DMS 273 (cell line): ENCODE results near the gene GTF2IRD1.

Experiments used
- DNase-seq: peaks from one replicate; lab custom pipeline; 2025; ENCODE audit not compliant: unreplicated experiment; lab: John Stamatoyannopoulos, UW

Gene GTF2IRD1

DNA sequence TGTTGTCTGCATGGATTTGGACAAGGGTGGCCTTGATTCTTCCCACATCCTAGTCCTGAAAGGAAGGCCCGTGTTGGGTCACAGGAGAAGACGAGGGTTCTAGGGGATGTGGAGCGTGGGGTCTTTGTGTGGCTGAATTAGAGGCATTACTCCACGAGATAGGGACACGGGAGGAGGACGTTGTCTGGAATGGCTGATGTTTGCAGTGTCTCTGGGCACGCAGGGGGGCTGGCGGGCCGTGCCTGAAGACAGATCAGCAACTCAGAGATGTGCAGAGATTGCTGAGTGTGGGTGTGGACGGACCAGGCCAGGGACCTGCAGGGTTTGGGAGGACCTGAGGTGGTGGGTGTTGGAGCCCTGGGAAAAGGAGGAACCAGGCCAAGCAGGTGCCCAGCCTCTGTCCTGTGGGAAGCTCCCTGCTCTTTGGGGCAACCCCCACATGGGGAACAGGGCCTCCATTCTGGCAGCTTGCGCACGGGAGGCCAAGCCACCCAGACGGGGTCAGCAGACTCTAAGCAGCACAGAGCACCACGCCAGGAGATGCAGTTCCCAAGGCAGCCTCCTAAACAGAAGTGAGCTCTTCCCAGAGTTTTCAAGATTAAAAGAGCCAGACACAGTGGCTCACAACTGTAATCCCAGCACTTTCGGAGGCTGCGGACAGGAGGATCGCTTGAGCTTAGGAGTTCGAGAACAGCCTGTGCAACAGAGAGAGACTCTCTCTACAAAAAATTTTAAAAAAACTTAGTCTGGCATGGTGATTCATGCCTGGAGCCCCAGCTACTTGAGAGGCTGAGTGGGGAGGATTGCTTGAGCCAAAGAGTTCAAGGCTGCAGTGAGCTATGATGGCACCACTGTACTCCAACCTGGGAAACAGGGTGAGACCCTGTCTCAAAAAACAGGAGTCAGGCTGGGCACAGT, 132.8 kb downstream of the GTF2IRD1 start:
- DNase-seq = no peak

DNA sequence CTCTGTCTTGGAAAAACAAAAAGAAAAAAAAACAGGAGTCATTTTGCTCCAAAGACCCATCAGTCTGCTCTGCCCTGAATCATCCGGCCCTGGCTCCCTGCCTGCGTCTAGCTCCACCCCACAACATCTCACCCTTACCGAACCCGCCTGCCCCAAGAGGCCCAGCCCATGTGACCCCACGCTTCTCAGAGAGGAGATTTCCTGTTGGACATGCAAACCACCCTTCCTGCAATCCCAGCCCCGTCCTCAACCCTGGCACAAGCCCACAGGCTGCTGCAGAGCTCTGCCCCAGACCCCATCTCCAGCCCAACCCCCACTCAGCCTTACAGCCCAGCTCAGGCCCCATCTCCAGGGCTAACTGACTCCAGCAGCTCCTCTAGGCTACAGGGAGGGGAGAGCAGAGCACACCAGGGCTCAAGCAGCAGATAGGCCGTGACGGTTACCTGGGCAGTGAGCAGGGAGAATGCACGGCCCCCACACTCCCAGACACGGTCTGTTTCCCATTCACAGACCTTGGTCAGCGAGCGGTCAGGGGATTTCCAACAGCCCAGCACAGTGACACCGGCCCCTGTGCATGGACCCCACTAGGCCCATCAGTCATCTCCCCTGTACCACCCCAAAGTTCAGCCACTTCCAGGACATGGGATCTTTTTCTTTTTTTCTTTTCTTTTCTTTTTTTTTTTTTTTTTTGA, 133.9 kb downstream of the GTF2IRD1 start:
- DNase-seq = peak; percentile 89

DNA sequence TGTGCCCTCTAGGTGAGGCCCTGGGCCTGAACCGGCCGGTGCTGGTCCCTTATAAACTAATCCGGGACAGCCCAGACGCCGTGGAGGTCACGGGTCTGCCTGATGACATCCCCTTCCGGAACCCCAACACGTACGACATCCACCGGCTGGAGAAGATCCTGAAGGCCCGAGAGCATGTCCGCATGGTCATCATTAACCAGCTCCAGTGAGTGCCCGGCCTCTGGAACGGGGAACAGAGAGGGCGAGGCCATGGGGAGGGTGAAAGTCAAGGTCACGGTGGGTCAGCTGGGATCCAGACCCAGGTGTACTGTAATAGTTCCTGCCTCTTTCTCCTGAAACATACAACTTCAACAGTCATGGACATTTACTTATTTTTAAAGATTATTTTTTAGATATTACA, 137.1 kb downstream of the GTF2IRD1 start:
- no peak for DNase-seq

DNA sequence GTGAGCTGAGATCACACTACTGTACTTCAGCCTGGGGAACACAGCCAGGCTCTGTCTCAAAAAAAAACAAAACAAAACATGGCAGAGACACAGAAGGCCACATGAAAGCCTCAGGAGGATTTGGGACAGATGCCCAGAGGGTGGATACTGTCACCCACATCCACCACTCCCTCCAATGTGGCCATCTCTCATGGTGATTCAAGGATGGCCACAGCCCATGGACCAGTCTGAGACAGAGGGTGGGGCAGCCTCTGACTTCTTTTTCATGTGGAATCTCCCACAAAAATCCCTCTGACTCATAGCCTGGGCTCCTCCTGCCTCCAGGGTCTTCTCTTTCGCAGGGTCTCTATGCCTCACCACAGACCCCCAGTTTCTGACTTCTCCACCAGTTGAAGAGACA, 144.9 kb downstream of the GTF2IRD1 start:
- DNase-seq = no peak

DNA sequence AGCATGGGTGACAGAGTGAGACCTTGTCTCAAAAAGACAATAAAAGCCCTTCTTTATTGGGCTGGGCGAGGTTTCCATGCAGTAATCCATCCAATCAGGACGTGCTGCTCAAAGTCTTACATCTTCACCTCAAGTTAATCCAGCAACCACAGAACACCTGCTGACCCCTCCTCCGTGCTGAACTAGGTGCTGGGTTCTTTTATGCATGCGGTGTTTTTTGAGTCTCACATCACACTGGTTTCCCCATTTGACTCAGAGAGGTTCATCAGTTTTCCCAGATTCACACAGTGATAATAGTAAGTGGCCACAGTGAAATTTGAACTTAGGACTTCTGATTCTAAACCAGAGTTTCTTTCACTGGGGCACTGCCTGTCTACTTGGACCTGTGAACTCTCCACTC, 145.5 kb downstream of the GTF2IRD1 start:
- no peak for DNase-seq

DNA sequence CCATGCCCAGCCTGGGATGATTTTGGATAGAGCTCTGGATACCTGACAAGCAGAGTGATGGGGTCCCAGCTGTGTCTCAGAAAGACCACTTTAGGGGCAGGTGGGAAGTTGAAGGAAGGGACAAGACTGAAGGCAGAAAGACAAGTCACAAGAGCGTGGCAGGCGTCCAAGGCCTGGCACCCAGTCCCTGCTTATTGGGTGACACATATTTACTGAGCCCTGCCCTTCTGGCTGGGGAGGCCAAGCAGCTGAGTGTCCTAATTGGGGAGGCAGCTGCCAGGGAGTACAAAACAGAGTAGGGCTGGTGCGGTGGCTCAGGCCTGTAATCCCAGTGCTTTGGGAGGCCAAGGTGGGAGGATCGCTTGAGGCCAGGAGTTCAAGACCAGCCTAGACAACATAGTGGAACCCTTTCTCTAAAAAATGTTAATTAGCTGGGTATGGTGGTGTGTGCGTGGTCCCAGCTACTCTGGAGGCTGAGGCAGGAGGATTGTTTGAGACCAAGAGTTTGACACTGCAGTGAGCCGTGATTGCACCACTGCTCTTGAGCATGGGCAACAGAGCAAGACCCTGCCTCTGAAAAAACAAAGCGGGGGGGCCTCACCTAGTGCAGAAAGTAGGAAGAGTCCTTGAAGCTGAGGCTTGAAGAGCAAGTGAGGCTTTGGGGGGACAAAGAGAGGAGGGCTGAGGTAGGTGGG, 150.8 kb downstream of the GTF2IRD1 start:
- peak; percentile 54 for DNase-seq

DNA sequence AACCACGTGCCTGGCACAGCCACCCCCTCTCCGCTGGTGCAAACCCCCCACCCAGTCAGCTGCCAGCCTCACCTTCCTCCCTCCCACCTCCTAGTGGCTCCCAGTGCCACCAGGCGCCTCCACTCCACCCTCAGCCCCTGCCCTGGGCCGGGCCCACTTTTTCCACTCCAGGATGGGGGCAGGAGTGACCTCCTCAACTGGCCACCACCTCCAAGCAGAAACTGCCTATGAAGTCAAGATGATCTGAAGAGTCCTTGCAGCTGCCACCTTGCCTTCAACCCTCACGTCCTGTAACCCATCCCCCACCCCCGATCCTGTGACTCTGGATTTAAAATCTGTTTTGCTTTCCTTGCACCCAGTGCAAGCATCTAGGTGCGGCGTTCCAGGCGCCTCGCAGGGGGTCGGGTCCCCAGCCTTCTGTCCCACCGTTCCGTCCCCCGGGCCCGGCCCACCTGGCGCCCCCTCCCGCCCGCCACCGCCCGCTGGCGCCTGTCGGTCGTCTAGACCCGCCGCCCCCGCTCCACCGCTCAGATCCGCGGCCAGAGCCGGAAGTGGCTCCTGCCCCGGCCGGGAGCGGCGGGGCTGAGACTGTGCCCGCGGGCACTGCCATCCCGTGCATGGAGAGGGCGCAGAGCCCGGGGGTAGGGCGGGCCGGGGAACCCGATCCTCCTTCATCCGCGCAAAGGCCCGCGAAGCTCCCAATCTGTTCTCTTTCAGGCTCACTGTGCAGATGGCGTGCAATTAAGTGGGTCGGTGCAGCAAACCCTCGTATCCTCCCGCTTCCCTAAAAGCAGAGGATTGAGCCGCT, 152.6 kb downstream of the GTF2IRD1 start:
- peak; percentile 99 for DNase-seq

DNA sequence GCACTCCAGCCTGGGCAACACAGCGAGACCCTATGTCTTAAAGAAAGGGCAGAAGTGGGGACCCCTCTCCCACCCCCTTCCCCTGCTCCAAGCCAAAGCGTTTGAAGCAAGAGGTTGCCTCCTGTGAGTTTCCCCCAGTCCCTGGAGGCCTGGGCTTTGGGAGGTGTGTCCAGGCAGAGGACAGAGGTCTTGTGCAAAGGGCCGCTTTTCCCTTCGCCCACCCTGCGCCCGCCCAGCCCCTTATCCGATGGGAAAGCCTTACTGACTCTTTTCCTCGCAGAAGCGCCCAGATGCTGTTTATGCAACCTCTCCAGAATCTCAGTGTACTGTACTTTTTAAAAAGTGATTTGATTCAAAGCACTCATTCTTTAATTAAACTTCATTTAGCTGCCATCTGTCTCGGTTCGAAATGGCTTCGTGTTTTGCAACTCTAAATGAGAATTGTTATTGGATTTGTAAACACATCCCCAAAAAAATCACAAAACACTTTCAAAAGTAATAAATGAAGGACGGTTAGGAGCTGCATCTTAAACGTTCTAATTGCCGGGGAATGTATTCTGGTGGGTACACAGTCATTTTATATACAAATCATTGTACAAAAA, 153.3 kb downstream of the GTF2IRD1 start:
- DNase-seq = peak; percentile 76

DNA sequence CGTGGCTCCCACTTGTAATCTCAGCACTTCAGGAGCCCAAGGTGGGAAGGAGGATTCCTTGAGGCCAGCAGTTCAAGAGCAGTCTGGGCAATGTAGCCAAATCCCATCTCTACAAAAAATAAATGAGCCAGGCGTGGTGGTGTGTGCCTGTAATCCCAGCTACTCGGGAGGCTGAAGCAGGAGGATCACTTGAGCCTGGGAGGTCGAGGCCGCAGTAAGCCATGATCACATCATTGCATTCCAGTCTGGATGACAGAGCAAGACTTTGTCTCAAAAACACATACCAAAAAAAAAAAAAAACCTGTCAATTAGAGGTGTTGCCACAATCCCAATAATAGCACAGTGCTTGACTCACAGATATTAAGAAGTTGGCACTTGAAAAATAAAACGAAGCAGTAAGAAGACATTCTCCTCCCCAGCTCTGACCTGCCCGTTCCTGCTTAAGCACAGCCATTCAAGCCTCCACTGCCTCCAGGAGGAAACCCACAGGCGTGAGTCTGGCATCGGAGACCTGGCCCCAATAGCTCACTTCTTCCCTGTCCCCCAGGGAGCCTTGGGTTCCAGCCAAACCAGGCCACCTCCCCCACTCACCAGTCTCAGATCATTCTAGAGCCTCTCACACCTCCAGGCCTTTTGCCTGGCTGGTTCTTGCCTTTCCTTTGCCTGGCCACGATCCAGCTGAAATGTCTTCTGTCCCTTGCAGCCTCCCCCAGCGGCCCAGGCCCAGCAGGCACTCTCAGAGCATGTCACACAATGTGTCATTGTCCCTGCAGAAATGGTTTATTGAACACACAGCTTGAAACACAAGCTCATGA, 158.5 kb downstream of the GTF2IRD1 start:
- DNase-seq = peak; percentile 70

DNA sequence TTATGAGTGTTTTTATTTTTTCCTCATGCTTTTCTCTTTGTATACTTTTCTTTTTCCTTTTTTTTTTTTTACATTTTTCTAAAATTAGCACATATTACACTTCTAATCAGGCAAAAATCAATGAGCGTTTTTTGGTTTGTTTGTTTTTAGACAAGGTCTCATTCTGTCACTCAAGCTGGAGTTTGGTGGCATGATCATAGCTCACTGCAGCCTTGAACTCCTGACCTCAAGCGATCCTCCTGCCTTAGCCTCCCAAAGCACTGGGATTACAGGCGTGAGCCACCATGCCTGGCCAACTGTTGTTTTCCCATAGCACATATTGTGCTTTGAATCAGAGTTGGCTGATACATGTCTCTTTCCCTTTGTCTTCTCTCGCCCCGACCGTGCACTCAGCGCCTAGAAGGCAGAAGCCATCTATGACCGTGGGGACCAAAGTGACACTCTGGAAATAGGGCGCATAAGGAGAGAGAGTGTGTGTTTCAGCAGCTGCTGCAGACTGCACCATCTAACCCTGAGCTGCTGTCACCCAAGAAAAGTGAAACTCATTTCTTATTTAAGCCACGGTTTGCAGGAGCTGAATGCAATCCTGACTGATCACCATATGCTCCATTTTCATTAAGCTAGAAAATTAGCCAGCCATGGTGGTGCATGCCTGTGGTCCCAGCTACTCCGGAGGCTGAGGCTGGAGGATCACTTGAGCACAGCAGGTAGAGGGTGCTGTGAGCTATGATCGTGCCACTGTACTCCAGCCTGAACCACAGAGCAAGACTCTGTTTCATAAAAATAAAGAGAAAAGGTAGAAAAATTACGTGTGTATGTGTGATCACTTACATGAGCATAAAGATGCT, 162.5 kb downstream of the GTF2IRD1 start:
- DNase-seq = peak; percentile 78

DNA sequence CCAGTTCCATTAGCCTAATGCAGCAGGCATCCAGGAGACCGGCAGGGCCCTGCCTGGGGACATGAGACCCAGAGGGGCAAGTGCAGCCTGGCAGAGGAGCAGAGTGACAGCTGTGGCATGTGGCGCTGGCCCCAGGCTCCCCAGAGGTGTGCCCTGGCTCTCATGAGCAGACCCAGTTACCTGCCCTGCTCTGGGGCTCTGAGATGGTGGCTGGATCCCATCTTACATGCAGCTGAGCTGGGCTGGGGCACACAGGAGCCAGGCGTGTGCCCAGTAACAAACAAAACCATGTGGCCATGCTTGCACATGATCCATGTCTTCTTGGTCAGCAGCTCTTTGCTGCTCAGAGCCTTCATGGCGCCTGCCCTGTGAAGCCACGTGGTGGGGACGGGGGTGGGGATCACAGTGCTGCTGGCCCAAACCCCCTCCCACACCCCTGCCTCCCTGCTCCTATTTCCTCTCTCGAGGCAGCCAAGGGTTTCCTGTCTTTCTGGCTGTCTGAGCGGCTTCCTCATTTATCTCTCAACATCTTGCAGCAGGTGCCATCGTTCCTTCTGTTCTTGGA, 163.6 kb downstream of the GTF2IRD1 start:
- peak; percentile 83 for DNase-seq

DNA sequence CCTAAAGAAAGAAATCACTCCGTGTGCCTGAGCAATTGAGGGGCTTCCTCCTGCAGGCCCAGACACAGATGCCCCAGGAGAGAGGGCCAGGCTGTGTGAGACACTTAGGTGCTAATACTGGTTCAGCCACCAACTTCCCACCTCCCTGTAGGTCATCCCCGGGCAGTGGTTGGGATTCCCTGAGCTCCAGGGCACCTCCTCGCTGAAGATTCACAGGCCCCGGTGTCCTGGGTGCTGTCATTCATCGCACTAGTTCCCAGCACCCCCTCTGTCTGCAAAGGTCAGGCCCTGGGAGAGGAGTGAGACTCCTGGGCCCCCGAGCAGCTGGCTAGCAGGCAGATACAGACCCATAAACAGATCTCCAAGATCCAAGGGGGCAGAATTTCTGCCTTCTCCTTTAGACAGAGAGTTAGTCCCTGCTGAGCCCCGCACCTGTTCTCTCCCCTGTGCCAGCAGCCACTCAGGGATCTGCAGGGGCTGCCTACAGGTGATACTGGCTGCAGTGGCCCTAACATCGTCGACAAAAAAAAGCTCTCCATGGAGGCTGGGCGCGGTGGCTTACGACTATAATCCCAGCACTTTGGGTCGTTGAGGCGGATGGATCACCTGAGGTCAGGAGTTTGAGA, 165.6 kb downstream of the GTF2IRD1 start:
- peak; percentile 75 for DNase-seq

DNA sequence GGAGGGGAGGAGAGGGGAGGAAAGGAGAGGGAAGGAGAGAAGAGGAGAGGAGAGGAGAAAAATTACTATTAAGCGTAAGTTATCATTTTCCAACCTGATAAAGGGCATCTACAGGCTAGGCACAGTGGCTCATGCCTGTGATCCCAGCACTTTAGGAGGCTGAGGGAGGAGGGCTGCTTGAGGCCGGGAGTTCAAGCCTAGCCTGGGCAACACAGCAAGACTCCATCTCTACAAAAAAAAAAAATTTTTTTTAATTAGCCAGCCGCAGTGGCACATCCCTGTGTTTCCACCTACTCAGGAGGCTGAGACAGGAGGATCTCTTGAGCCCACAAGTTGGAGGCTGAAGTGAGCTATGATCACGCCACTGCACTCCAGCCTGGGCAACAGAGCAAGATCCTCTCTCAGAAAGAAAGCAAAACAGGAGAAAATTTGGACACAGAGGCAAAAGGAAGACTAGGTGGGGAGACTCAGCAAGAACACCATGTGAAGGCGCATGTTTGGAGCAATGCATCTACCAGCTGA, 168.6 kb downstream of the GTF2IRD1 start:
- no peak for DNase-seq

DNA sequence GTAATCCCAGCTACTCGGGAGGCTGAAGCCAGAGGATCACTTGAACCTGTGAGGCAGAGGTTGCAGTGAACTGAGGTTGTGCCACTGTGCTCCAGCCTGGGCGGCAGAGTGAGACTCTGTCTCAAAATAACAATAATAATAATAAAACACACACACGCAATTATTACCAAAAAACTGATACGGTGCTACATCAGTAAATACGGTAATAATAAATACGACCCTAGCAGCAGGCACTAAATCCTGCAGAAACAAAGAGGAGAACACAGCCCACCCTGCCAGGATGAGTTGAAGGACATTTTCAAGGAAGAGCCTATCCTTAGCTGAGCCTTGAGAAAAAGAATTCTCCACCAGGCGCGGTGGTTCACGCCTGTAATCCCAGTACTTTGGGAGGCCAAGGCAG, 169.4 kb downstream of the GTF2IRD1 start:
- no peak for DNase-seq

DNA sequence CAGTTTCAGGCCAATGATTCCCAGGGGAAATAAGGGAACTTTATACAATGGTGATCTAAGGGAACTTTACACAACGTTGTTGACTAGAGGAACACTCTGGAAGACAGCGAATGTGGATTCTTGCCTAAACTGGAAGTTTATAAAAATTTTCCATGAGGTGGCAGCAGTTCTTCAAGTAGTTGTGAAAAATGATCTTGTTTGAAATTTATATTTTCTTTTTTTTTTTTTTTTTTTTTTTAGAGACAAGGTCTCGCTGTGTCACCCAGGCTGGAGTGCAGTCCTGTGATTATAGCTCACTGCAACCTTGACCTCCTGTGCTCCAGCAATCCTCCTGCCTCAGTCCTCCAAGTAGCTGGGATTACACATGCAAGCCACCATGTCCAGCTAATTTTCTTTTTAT, 171.7 kb downstream of the GTF2IRD1 start:
- DNase-seq = peak; percentile 50

DNA sequence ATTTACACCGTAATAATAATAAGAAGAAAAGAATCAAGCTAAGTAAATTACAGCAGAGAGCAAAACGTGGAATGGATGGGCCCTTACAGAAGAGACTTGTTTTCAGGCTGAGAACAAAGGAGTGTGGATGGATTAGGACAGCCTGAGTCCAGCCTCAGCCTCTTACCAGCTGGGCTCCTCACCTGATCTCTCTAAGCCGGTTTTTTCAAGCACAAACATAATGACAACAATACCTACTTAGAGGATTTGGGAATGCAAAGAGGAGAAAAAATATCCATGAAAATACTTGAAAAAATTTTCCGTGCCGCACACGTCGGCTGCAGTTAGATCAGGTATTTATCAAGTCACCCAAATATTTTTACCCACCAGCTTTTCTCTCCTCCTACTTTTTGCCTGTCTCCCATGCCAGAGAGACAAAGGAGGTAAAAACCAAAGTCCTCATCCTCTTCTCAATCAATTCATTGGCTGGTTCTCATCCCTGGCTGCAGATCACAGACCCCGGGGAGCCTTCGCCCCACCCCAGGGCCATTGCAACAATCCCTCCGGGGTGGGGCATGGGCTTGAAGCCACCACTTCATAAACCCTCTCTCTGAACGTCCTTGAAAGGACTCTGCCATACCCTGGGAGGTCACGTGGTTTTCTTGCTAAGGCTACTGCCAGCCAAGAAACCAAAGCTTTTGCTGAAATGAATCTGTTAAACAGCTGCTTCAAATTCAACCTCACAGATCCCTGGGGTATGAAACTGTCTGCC, 174.1 kb downstream of the GTF2IRD1 start:
- DNase-seq = peak; percentile 98

DNA sequence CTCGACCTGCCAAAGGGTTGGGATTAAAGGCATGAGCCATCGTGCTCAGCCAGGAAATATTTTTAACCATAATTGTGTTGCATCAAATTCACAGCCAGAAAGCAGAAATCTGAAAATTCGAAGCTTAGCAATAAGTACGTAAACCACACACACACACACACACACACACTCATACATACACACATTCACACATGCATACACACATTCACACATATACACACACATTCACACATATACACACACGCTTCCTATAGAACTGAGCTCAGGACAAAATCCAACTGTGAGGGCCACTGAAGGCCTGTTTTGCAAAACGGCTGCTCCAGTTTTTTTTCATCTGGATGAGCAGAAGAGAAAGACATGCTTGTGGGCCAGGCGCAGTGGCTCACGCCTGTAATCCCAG, 178.8 kb downstream of the GTF2IRD1 start:
- DNase-seq = no peak
